NCI-H2107 treated with DMSO at 0.1 percent for 48 hours (cell line): ENCODE results near the gene SPPL3.
"Not testable (repeated sequence)": the region's sequence is repeated elsewhere in the genome, so short reads cannot be mapped to it uniquely, and the experiment has no call there.

Experiments
- DNase-seq: peaks from one replicate; lab custom pipeline; 2025; ENCODE audit not compliant: unreplicated experiment; lab: John Stamatoyannopoulos, UW

The SPPL3 gene

GRCh38 chr12:120792456-120792855 lies 111.7 kb downstream of the SPPL3 start:
- DNase-seq = not testable (repeated sequence)

GRCh38 chr12:120791669-120792176 lies 112.4 kb downstream of the SPPL3 start:
- DNase-seq = no peak

GRCh38 chr12:120790114-120790513 lies 114.0 kb downstream of the SPPL3 start:
- no peak for DNase-seq

GRCh38 chr12:120787889-120788288 lies 116.3 kb downstream of the SPPL3 start:
- DNase-seq = no peak

GRCh38 chr12:120784804-120785203 lies 119.4 kb downstream of the SPPL3 start:
- no peak for DNase-seq

GRCh38 chr12:120783197-120783596 lies 121.0 kb downstream of the SPPL3 start:
- DNase-seq = no peak

GRCh38 chr12:120775862-120776552 lies 128.2 kb downstream of the SPPL3 start:
- no peak for DNase-seq

GRCh38 chr12:120774169-120774916 lies 129.8 kb downstream of the SPPL3 start:
- no peak for DNase-seq

GRCh38 chr12:120771097-120771496 lies 133.1 kb downstream of the SPPL3 start:
- no peak for DNase-seq

GRCh38 chr12:120767071-120768024 lies 136.8 kb downstream of the SPPL3 start:
- no peak for DNase-seq

- no peak for DNase-seq
These were observed 137.6 kb downstream of the SPPL3 start for GRCh38 chr12:120766566-120766965.

- no peak for DNase-seq
These were observed 139.3 kb downstream of the SPPL3 start for GRCh38 chr12:120764816-120765215.

- DNase-seq = no peak
These were observed 140.9 kb downstream of the SPPL3 start for GRCh38 chr12:120763250-120763649.

- peak; percentile 70 for DNase-seq
These were observed 142.1 kb downstream of the SPPL3 start for GRCh38 chr12:120762086-120762485.

- DNase-seq = peak; percentile 82
These were observed 142.6 kb downstream of the SPPL3 start for GRCh38 chr12:120761519-120761934.

GRCh38 chr12:120760349-120761254 lies 143.6 kb downstream of the SPPL3 start:
- DNase-seq = peak; percentile 71

GRCh38 chr12:120759591-120760348 lies 144.4 kb downstream of the SPPL3 start:
- peak; percentile 100 for DNase-seq

GRCh38 chr12:120758798-120759590 lies 145.2 kb downstream of the SPPL3 start:
- peak; percentile 75 for DNase-seq

- DNase-seq = no peak
These were observed 146.2 kb downstream of the SPPL3 start for GRCh38 chr12:120757949-120758348.
